Endometrial microvascular endothelial cells (primary cell): ENCODE data around the gene PSMC3. TPM values are rescaled to one million over a fixed set of nuclear protein-coding genes. Genes with fewer than 3 reads are reported as not detected.

Experiments
- in situ Hi-C: cut with HindIII; loops from 2 replicates; pipeline ENCODE4 v1.10.0; 2017; ENCODE audit warnings: low sequenced_read_pairs, low pct_unique_long_range_greater_than_20kb; ENCODE audit errors: inconsistent ontology term
- total RNA-seq: library from RNA; depleted of rRNA; stranded (reverse); fragments of >200 nt; gene quantifications from one replicate; pipeline ENCODE4 v1.2.3, GENCODE V29; 2015; ENCODE audit errors: inconsistent ontology term

The PSMC3 gene
- total RNA-seq, 1 donor from 2014 or later, result 238 TPM

DNA sequence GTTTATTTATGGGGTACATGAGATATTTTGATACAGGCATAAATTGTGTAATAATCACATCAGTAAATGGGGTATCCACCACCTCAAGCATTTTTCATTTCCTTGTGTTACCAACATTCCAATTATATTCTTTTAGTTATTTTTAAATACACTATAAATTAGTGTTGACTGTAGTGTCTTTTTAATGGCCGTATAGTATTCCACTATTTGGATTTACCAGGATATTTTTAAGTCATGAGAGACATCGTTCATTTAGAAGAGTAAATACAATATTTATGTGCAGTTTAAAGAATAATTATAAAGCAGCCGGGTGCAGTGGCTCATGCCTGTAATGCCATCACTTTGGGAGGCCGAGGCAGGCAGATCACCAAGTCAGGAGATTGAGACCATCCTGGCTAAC is 41.7 kb downstream of the PSMC3 start:
- in situ Hi-C loops, result no loop called here

DNA sequence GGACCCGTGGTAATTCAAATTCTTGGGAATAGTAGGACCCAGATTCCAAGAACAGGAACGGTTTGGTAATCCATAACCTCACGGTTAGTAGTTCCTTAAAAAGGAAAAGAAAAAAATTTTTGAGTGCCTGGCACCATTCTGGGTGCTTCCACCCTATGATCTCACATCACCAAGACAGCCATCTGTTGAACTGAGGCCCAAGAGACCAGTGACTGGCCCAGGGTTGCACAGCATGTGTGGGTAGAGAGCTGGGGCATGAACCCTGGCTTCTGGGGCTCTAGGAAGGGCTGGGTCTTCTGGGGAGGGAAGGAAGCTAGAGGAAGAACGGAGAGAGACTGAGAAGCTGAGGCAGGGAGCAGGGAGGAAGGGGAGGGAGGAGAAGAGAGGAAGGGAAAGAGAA is 43.2 kb downstream of the PSMC3 start:
- in situ Hi-C loops, result no loop called here

DNA sequence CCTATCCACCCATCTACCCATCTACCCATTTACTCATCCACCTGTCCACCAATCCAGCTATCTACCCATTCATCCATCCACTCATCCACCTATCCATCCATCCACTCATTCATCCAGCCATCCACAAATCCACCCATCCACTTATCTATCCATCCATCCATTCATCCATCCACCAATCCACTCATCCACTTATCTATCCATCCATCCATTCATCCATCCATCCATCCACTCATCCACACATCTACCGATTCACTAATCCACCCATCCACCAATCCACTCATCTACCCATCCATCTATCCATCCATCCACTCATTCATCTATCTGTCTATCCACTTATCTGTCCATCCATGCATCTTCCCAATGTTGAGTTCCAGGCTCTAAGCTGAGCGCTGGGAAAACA is 46.2 kb downstream of the PSMC3 start:
- in situ Hi-C loops, result no loop called here

DNA sequence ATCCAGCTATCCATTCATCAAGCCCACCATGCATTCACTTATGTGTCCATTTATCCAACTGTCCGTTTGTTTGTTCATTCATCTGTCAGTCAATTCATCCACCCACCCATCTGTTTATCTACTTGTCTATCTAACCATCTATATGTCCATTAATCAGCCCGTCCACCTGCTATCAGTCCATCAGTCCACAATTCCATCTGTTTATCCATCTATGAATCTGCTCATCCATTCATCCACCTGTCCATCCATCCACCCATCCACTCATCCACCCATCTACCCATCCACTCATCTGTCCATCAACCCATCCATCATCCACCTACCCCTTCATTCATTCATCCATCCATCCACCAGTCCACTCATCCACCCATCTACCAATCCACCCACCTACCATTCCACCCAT is 46.9 kb downstream of the PSMC3 start:
- in situ Hi-C loops, result no loop called here

DNA sequence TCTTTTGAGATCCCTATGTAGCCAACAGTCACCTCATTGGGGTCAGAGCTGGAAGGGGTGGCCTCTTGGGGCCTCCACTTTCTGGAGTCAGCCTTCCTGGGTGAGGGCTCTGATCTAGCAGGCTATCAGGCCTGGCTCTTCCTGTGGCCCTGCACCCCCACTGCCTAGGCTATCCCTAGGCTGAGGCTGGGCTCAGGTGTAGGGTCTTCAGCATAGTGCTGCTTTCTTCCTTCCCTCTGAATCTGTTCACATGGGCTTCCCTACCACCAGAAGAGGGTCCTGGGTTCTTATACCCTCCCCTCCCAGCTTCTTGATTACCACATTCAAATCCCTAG is 47.4 kb downstream of the PSMC3 start:
- in situ Hi-C loops, result no loop called here

DNA sequence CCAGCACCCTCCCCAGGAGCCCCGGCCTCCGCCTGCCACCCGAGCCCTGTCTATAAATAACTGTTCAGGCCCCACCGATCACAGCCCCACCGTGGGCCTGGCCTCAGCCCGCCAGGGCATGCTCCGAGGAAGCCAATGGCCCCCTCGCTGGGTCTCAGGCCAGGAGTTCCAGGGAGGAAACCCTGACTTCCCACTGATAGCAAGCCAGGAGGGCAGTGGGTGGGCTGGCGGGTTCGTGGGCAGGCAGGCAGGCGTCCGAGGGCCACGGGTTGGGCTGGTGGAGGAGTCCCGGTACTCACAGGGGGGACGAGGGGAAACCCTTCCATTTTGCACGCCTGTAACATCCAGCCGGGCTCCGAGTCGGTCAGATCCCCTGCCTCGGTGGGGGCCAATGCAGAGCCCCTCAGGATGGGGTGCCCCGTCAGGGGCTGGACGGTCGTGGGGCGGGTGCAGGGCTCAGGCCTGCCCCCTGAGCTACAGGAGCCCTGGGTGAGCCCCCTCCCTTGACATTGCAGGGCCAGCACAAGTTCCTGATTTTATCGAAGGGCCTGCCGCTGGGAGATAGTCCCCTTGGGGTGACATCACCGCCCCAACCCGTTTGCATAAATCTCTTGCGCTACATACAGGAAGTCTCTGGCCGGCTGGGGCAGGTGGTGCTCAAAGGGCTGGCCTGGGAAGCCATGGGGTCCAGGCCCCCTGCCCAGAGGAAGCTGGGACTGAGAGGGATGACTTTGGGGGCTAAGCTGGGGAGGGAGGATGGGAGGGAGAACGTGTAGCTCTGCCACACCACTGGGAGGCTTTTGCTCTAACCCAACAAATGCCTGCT is 48.0 kb downstream of the PSMC3 start, which contains the start of gene SPI1:
SPI1 (minus strand) TSS at position 538 of the 826 bp plus-strand sequence; CDS start at position 344, 194 bp downstream.
- in situ Hi-C loops, result no loop called here

DNA sequence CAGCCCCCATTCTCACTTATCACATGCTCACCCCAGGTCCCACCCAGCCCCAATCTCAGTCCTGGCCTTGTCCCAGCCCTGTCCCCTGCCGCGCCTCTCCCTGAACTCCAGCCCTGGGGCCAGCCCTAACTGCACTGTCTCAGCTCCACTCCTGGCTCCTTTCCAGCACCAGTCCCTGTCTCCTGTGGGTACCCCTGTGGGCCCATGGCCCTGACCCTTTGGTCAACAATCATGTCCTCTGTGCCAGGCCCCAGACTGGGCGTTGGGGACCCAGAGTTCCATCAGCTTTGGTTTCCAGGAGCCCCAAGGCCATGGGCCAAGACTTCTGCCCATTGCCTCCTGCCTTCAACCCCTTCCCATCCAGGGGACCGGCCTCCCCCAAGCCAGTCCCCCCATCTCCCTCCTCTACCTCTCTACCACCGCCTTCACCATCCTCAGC is 48.6 kb downstream of the PSMC3 start:
- in situ Hi-C loops, result no loop called here

DNA sequence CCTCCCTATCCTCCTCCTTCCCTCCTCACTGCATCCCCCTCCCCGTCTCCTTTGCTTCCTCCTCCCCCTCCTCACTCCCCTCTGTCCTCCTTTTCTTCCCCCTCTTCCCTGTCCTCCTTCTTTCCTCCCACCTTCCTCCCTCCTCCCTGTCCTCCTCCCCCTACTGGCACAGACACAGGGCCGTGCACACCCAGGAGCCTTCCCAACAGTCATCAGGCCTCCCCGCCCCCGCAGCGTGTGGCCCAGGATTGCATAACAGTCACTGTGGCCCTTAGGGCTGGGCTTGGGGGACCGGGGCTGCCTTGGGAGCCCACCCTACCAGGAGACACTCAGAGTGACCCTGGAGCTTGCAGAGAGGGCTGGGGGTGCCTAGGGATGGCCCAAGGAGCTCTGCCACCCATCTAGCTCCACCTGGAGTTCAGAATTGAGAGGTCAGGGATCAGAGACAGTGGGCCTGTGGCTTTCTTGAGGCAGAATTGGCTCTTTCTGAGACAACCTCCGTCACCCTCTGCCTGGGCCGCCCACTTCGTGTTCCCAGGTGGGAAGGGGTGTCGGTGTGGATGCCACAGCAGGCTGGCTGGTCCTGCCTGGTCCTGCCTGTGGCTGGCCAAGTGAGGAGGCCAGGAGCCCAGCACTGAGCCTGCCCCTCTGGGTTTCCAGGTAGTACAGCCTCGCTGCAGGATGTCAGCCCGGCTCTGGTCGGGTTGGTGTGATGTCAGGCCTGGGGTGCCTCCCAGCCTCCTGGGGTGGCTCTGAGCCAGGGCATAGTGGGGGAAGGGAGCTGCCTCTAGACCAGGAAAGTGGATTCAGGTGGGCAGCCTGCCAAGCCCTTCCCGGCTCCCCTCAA is 49.5 kb downstream of the PSMC3 start:
- in situ Hi-C loops, result no loop called here

DNA sequence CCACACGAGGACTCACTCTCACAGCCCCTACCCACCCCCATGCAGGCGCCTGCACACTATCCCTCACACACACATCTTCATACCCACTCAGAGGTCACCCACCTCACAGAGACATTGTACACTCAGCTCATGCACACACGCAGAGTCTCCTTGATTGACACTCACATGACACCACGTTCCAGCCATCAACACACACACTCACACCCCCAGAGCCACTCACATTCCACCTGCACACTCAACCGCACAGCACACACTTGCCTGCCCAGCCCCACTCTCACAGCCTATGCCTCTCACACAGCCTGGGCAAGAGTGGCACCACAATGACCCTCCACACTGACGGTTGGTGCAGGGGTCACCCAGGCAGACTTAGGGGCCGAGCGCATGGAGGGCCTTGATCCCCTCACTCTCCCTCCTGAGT is 50.1 kb downstream of the PSMC3 start:
- in situ Hi-C loops, result no loop called here

DNA sequence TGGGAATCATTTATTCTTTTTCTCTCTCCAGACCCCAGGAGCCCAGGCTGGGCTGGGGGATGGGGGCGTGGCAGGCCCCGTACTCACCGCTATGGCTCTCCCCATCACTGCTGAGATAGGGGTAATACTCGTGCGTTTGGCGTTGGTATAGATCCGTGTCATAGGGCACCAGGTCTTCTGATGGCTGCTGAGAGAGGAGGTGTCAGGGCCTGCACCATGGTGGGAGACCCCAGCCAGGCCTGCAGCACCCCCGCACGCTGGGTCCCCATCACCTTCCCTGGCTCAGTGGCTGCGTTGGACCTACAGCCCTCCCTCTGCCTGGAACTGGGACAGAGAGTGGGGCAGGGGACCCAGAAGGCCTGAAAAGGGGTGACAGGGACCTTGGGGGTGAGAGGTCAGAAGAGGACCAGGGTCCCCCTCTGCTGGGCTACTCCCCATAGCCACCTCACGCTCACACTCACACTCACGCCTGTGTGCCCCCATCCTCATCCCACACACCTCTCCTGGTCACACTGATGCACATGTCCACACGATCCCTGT is 50.6 kb downstream of the PSMC3 start:
- in situ Hi-C loops, result no loop called here

DNA sequence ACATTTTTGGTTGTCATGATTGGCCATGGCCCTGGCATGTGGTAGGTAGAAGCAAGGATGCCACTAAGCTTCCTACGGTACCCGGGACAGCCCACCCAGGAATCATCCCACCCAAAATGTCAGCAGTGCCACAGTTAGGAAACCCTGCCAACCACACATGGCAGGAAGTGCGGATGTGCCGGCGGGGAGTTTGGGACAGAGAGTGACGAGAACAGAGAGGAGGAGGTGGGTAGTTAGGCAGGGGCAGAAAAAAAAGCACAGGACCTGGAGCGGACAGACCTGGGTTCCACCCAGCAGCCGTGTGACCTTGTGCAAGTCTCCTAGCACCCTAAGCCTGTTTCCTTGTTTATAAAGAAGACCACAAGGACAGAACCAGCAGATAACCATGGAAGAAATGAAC is 51.2 kb downstream of the PSMC3 start:
- in situ Hi-C loops, result no loop called here

DNA sequence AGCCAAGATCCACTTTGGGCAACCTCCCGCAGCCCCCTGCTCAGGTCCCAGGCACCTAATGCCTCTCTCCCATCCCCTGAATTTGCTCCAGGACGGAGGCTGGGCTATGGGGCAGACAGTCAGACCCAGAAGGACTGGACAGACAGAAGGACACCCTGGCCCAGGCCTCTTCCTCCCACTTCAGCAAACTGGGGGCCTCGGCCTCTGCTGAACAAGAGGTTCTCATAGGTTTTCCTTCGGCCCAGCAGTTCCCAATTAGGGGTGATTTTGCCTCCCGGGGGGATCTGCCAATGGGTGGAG is 51.6 kb downstream of the PSMC3 start:
- in situ Hi-C loops, result no loop called here

DNA sequence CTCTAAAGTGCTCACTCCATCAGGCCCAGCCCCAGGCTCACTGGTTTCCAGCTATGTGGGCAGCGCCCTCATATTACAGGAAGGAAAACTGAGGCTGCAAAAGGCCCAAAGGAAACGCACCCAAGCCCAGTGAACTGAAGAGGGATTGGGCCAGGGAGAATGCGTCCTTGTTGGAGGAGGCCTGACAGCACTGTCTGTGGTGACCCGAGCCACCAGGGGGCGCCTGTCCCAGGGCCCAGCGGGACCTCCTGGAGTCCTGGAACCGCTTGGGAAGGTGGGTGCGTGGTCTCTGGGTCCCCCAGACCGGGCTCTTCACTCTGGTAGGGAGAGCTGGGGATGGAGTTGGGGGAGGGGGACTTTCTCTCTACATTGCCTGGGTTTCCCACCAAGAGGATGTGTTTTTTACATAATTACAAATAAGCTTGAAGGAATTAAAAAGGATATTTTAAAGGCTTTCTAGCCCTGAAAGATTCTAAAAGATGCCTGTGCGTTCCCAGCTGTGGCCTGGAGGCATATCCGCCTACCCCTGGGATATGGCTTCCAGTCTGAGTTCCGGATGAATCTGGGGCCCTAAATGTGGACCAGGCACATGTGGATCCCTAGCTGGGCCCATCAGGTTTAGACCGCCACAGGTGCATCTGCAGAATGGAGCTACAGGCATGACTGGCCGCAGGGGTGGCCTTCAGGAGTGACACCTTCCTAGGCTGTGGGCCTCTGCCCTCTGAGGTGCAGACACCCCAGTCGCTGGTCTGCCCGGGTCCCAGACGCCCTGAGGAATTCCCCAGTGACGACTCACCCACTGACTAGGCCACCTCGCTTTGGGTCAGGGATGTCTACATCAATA is 52.1 kb downstream of the PSMC3 start:
- in situ Hi-C loops, result no loop called here

DNA sequence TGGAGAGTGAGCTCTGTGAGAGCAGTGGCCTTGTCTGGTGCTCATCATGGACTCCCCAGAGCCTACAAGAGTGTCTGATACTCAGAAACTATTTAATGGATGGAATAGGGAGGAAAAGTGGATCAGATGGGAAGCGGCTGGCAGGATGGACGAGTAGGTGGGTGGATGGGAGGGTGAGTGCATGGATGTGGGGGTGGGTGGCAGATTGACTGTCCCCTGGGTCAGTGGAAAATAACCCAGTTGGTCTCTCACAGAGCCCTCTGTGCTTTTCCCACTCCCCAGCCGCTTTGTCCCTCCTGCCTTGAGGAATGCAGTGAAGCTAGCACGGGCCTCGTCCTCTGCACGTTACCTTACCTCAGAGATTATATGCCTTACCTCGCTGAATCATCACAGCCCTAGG is 53.8 kb downstream of the PSMC3 start:
- in situ Hi-C loops, result no loop called here

DNA sequence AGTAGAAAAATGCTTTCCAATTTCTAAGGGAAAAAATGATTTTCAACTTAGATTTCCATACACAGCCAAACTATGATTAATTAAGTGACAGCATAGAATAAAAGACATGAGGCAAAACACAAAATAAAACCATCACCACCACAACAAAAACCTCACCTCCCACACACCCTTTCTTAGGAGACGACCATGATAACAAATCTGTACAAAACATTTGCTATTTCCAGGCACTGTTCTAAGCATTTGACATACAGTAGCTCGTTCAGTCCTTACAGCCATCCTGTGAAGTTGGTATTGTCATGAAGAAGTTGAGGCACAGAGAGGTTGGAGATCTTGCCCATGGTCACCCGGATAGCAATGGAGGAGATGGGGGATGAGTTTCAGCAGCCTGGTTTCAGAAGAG is 56.6 kb downstream of the PSMC3 start:
- in situ Hi-C loops, result no loop called here

Other genes with a start within 250 kb of the PSMC3 start
- 186 TPM for gene ARFGAP2, start 249.6 kb downstream of the PSMC3 start, total RNA-seq
- gene PACSIN3, start 240.0 kb downstream of the PSMC3 start, total RNA-seq, result 12.0 TPM
- gene DDB2, start 211.5 kb downstream of the PSMC3 start, total RNA-seq, result 84.0 TPM
- gene ACP2, start 177.6 kb downstream of the PSMC3 start, total RNA-seq, result 72.4 TPM
- gene NR1H3, start 168.4 kb downstream of the PSMC3 start, total RNA-seq, result 4.6 TPM
- 27.1 TPM for gene MADD, start 156.3 kb downstream of the PSMC3 start, total RNA-seq
- not detected for gene MYBPC3, start 73.7 kb downstream of the PSMC3 start, total RNA-seq
- not detected for gene SPI1, start 47.9 kb downstream of the PSMC3 start, total RNA-seq
- 133 TPM for gene SLC39A13, start 17.8 kb downstream of the PSMC3 start, total RNA-seq
- gene RAPSN, start 22.7 kb upstream of the PSMC3 start, total RNA-seq, result not detected
- 86.2 TPM for gene CELF1, start 126.7 kb upstream of the PSMC3 start, total RNA-seq
- gene PTPMT1, start 139.2 kb upstream of the PSMC3 start, total RNA-seq, result 107 TPM
- gene KBTBD4, start 152.5 kb upstream of the PSMC3 start, total RNA-seq, result 26.3 TPM
- 78.7 TPM for gene NDUFS3, start 152.6 kb upstream of the PSMC3 start, total RNA-seq
- not detected for gene FAM180B, start 160.2 kb upstream of the PSMC3 start, total RNA-seq
- not detected for gene C1QTNF4, start 168.0 kb upstream of the PSMC3 start, total RNA-seq
- 164 TPM for gene MTCH2, start 216.1 kb upstream of the PSMC3 start, total RNA-seq